Activated CD4-positive, alpha-beta T cell treated with anti-CD3 and anti-CD28 coated beads, Interleukin-2, Interleukin-6, amounts not matched to agents 100 ng/mL and 50 ng/mL, durations not matched to agents 16 hours and 8 hours (primary cell): ENCODE results near the gene TMEM86A.
"Not testable (repeated sequence)": the region's sequence is repeated elsewhere in the genome, so short reads cannot be mapped to it uniquely, and the experiment has no call there.

Experiments used
- DNase-seq: peaks from one replicate; pipeline ENCODE4 v3.0.0-alpha.2; 2020

Gene TMEM86A

GRCh38 chr11:18698341-18699268, at the start of gene TMEM86A:
Gene TMEM86A (plus strand): TSS chr11:18698779. CDS start chr11:18698887, 108 bp downstream.
- DNase-seq: peak; percentile 91

- no peak for DNase-seq
Observed at GRCh38 chr11:18650353-18650752, 48.2 kb upstream of the TMEM86A start.

GRCh38 chr11:18650859-18651557, 47.6 kb upstream of the TMEM86A start:
- peak; percentile 77 for DNase-seq

GRCh38 chr11:18657673-18658072, 40.9 kb upstream of the TMEM86A start:
- DNase-seq: no peak

GRCh38 chr11:18665353-18665872, 33.2 kb upstream of the TMEM86A start:
- not testable (repeated sequence) for DNase-seq

- DNase-seq: no peak
Observed at GRCh38 chr11:18668131-18668530, 30.4 kb upstream of the TMEM86A start.

GRCh38 chr11:18669219-18669596, 29.4 kb upstream of the TMEM86A start:
- DNase-seq: peak; percentile 38

GRCh38 chr11:18669711-18670110, 28.9 kb upstream of the TMEM86A start:
- DNase-seq: no peak

- no peak for DNase-seq
Observed at GRCh38 chr11:18671246-18671645, 27.3 kb upstream of the TMEM86A start.

GRCh38 chr11:18672209-18672608, 26.4 kb upstream of the TMEM86A start:
- peak; percentile 22 for DNase-seq

- DNase-seq: no peak
Observed at GRCh38 chr11:18676803-18677202, 21.8 kb upstream of the TMEM86A start.

- DNase-seq: no peak
Observed at GRCh38 chr11:18677560-18677959, 21.0 kb upstream of the TMEM86A start.

GRCh38 chr11:18681949-18682348, 16.6 kb upstream of the TMEM86A start:
- not testable (repeated sequence) for DNase-seq

- no peak for DNase-seq
Observed at GRCh38 chr11:18682466-18682865, 16.1 kb upstream of the TMEM86A start.

- DNase-seq: no peak
Observed at GRCh38 chr11:18684267-18684666, 14.3 kb upstream of the TMEM86A start.

GRCh38 chr11:18691467-18692140, 7.0 kb upstream of the TMEM86A start:
- not testable (repeated sequence) for DNase-seq

- no peak for DNase-seq
Observed at GRCh38 chr11:18692941-18693760, 5.4 kb upstream of the TMEM86A start.

- no peak for DNase-seq
Observed at GRCh38 chr11:18696638-18697225, 1.8 kb upstream of the TMEM86A start.

- no peak for DNase-seq
Observed at GRCh38 chr11:18697576-18697975, 1.0 kb upstream of the TMEM86A start.

- no peak for DNase-seq
Observed at GRCh38 chr11:18699269-18699596, 654 bp downstream of the TMEM86A start.

- no peak for DNase-seq
Observed at GRCh38 chr11:18699848-18700261, 1.3 kb downstream of the TMEM86A start.

GRCh38 chr11:18700375-18700774, 1.8 kb downstream of the TMEM86A start:
- DNase-seq: no peak
